ENCODE results near the gene GLIS2. TPM values are rescaled to one million over a fixed set of nuclear protein-coding genes. Genes with fewer than 3 reads are reported as not detected.

The GLIS2 gene
- total and polyA plus RNA-seq, 10 of the 15 experiments (the other 5 are each of a cell fraction or from before 2014, with no cell fraction given): 0.03 to 0.64 (median 0.18) TPM; not detected in 4

DNA sequence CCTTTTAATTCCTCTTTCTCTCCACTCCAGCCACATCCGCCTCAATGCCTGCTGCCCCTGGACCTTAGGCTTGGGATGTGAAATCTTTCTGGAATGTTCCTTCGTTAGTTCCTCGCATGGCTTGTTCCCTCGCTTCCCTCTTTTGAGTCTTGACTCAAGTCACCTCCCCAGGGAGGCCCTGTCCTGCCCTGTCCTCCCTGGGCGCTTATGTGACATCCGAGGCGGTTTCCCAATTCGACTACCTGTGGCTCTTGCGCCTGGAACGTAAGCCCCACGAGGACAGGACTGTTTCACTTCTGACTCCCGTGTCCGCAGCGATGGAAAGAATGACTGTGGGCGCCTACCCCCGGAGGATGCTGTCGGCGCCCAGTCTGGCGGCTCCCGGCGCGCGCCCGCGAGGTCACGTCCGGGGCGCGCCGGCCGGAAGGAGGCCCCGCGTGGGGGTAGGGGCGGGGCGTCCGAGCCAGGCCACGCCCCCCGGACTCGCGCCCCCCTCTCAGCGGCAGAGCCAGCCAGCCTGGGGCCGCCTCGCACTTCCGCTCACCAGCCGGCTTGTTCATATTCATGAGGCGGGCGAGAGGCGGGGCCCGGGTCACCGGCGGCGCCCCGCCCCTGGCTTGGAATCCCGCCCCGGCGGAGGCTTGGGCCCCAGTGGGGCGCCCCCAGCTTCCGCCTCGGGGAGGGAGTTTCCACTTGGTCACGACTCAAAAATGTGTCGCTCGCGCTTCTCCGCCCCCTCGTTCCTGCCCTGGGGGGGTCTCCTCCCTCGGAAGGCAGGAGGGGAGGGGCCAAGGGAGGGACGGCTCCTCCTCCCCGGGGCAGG lies 8.4 kb upstream of the GLIS2 start (continued):
- TF ChIP-seq PAX8 (IDR thresholded peaks at IDR 0.05): no peak
- TF ChIP-seq, protein P1, sequence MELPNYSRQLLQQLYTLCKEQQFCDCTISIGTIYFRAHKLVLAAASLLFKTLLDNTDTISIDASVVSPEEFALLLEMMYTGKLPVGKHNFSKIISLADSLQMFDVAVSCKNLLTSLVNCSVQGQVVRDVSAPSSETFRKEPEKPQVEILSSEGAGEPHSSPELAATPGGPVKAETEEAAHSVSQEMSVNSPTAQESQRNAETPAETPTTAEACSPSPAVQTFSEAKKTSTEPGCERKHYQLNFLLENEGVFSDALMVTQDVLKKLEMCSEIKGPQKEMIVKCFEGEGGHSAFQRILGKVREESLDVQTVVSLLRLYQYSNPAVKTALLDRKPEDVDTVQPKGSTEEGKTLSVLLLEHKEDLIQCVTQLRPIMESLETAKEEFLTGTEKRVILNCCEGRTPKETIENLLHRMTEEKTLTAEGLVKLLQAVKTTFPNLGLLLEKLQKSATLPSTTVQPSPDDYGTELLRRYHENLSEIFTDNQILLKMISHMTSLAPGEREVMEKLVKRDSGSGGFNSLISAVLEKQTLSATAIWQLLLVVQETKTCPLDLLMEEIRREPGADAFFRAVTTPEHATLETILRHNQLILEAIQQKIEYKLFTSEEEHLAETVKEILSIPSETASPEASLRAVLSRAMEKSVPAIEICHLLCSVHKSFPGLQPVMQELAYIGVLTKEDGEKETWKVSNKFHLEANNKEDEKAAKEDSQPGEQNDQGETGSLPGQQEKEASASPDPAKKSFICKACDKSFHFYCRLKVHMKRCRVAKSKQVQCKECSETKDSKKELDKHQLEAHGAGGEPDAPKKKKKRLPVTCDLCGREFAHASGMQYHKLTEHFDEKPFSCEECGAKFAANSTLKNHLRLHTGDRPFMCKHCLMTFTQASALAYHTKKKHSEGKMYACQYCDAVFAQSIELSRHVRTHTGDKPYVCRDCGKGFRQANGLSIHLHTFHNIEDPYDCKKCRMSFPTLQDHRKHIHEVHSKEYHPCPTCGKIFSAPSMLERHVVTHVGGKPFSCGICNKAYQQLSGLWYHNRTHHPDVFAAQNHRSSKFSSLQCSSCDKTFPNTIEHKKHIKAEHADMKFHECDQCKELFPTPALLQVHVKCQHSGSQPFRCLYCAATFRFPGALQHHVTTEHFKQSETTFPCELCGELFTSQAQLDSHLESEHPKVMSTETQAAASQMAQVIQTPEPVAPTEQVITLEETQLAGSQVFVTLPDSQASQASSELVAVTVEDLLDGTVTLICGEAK (IDR thresholded peaks at IDR 0.05; ENCODE audit: borderline replicate concordance): peak; percentile 60
- TF ChIP-seq SRF (IDR thresholded peaks at IDR 0.05; ENCODE audit: low read depth in 2 of 2, low read length in 2 of 2): peak in 1 of 2 experiments; percentile 68; a peak in 1 of 4 replicates
- TF ChIP-seq SMARCA5 (IDR thresholded peaks at IDR 0.05): 0 out of 2 replicates have a peak, but pooled peaks have one; percentile 56
- no peak for TF ChIP-seq TCF7 (IDR thresholded peaks at IDR 0.05; ENCODE audit: borderline replicate concordance)
- no peak for TF ChIP-seq NR2C2 (IDR thresholded peaks at IDR 0.05; ENCODE audit: borderline replicate concordance, control insufficient read depth, insufficient read length, low read depth)
- TF ChIP-seq SPI1 (IDR thresholded peaks at IDR 0.05; ENCODE audit: borderline replicate concordance, insufficient read depth, low read depth, low read length): peak; percentile 81
- peak; percentile 37; the same call in 1 of the 2 replicates for TF ChIP-seq HCFC1 (IDR thresholded peaks at IDR 0.05; ENCODE audit: low read length)
- no peak for TF ChIP-seq CBFB (IDR thresholded peaks at IDR 0.05; ENCODE audit: low read depth)
- TF ChIP-seq, protein P2, sequence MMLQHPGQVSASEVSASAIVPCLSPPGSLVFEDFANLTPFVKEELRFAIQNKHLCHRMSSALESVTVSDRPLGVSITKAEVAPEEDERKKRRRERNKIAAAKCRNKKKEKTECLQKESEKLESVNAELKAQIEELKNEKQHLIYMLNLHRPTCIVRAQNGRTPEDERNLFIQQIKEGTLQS (IDR thresholded peaks at IDR 0.05; ENCODE audit: borderline replicate concordance, extremely low read depth, low read depth, low read length): no peak
- TF ChIP-seq, protein P3, sequence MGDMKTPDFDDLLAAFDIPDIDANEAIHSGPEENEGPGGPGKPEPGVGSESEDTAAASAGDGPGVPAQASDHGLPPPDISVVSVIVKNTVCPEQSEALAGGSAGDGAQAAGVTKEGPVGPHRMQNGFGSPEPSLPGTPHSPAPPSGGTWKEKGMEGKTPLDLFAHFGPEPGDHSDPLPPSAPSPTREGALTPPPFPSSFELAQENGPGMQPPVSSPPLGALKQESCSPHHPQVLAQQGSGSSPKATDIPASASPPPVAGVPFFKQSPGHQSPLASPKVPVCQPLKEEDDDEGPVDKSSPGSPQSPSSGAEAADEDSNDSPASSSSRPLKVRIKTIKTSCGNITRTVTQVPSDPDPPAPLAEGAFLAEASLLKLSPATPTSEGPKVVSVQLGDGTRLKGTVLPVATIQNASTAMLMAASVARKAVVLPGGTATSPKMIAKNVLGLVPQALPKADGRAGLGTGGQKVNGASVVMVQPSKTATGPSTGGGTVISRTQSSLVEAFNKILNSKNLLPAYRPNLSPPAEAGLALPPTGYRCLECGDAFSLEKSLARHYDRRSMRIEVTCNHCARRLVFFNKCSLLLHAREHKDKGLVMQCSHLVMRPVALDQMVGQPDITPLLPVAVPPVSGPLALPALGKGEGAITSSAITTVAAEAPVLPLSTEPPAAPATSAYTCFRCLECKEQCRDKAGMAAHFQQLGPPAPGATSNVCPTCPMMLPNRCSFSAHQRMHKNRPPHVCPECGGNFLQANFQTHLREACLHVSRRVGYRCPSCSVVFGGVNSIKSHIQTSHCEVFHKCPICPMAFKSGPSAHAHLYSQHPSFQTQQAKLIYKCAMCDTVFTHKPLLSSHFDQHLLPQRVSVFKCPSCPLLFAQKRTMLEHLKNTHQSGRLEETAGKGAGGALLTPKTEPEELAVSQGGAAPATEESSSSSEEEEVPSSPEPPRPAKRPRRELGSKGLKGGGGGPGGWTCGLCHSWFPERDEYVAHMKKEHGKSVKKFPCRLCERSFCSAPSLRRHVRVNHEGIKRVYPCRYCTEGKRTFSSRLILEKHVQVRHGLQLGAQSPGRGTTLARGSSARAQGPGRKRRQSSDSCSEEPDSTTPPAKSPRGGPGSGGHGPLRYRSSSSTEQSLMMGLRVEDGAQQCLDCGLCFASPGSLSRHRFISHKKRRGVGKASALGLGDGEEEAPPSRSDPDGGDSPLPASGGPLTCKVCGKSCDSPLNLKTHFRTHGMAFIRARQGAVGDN (IDR thresholded peaks at IDR 0.05): peak; percentile 72
- TF ChIP-seq, protein P4, sequence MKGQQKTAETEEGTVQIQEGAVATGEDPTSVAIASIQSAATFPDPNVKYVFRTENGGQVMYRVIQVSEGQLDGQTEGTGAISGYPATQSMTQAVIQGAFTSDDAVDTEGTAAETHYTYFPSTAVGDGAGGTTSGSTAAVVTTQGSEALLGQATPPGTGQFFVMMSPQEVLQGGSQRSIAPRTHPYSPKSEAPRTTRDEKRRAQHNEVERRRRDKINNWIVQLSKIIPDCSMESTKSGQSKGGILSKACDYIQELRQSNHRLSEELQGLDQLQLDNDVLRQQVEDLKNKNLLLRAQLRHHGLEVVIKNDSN (IDR thresholded peaks at IDR 0.05; ENCODE audit: borderline replicate concordance, extremely low read length, insufficient read depth, low read depth, low read length): no peak
- no peak for TF ChIP-seq RCOR1 (conservative IDR thresholded peaks at IDR 0.05; ENCODE audit: low read depth, low read length)
- TF ChIP-seq TCF12 (IDR thresholded peaks at IDR 0.05; ENCODE audit: low read depth, low read length): no peak
- no peak for TF ChIP-seq EP300 (IDR thresholded peaks at IDR 0.05; ENCODE audit: borderline replicate concordance in 1 of 2, control insufficient read depth in 1 of 2, low read depth in 2 of 2, low read length in 2 of 2)
- peak; percentile 39; the same call in 1 of the 2 replicates for TF ChIP-seq ZNF24 (IDR thresholded peaks at IDR 0.05)
- 0 out of 2 replicates have a peak, but pooled peaks have one; percentile 10 for TF ChIP-seq BCL11A (IDR thresholded peaks at IDR 0.05; ENCODE audit: low read depth, low read length)
- TF ChIP-seq RFX5 (IDR thresholded peaks at IDR 0.05; ENCODE audit: low read depth, low read length): no peak
